ENCODE results near the gene ITGBL1. TPM values are rescaled to one million over a fixed set of nuclear protein-coding genes. Genes with fewer than 3 reads are reported as not detected.
"Not testable (repeated sequence)": the region's sequence is repeated elsewhere in the genome, so short reads cannot be mapped to it uniquely, and the experiment has no call there.

The ITGBL1 gene
- total RNA-seq, 2 experiments from 2014 or later, result not detected

DNA sequence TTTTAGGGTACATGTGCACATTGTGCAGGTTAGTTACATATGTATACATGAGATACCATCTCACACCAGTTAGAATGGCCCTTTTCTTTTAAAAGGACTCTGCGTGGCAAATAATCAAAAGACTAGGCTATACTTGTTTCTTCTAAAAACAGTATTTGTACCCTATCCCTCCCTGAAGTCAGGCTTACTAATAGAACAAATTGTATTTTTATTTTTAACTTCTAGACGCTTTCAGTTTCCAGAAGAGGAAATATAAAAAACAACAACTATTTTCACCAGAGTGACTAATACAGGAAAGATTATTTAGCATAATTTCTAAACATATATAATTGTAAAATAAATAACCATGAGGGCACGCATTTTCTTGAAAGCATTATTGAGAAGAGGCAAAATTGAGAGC, 83.6 kb downstream of the ITGBL1 start:
- no peaks in the 10 kb centered on the region for H3K36me3 ChIP-seq (ENCODE audit: insufficient read depth, low read length)
- CTCF ChIA-PET (ENCODE audit: unreplicated experiment), result no interaction called here
- no peak overlapping the region for H3K4me2 ChIP-seq (ENCODE audit: low read length)
- POLR2A ChIA-PET, result no interaction called here
- TF ChIP-seq, protein P1, sequence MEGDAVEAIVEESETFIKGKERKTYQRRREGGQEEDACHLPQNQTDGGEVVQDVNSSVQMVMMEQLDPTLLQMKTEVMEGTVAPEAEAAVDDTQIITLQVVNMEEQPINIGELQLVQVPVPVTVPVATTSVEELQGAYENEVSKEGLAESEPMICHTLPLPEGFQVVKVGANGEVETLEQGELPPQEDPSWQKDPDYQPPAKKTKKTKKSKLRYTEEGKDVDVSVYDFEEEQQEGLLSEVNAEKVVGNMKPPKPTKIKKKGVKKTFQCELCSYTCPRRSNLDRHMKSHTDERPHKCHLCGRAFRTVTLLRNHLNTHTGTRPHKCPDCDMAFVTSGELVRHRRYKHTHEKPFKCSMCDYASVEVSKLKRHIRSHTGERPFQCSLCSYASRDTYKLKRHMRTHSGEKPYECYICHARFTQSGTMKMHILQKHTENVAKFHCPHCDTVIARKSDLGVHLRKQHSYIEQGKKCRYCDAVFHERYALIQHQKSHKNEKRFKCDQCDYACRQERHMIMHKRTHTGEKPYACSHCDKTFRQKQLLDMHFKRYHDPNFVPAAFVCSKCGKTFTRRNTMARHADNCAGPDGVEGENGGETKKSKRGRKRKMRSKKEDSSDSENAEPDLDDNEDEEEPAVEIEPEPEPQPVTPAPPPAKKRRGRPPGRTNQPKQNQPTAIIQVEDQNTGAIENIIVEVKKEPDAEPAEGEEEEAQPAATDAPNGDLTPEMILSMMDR (conservative IDR thresholded peaks at IDR 0.05; ENCODE audit: low read length), result no peak
- TF ChIP-seq EZH2phosphoT487 (IDR thresholded peaks at IDR 0.05; ENCODE audit: borderline replicate concordance, low read depth, low read length), result no peak
- H4K20me1 ChIP-seq (ENCODE audit: insufficient read depth, low read length), result no peaks in the 10 kb centered on the region
- no peaks in the 10 kb centered on the region for H3K9me3 ChIP-seq (ENCODE audit: low read length)
- no peak overlapping the region for H3K27ac ChIP-seq (ENCODE audit: low read depth, low read length, poor library complexity, severe bottlenecking)
- intact Hi-C loops (cut with micrococcal nuclease; ENCODE audit: unreplicated experiment), result no loop called here
- H3K79me2 ChIP-seq (ENCODE audit: insufficient read depth, low read depth, low read length), result no peaks in the 10 kb centered on the region
- no peaks in the 10 kb centered on the region for H3K9me2 ChIP-seq (ENCODE audit: insufficient read depth, low read length)
- DNase-seq (ENCODE audit: low spot score), result no peak
- no peak overlapping the region for H3K4me3 ChIP-seq (ENCODE audit: low read depth, low read length, poor library complexity, severe bottlenecking)
- BruUV-seq (replicated peaks), result no TSS peak
- H2AFZ ChIP-seq (ENCODE audit: low read length), result no peak overlapping the region
- no peaks in the 10 kb centered on the region for H3K4me1 ChIP-seq (ENCODE audit: insufficient read depth, low read length, poor library complexity, severe bottlenecking)

GRCh38 chr13:101544544-101544943, 92.1 kb downstream of the ITGBL1 start:
- H2AFZ ChIP-seq (ENCODE audit: low read length); BruUV-seq (replicated peaks); H3K4me3 ChIP-seq (ENCODE audit: low read depth, low read length, poor library complexity, severe bottlenecking); H3K4me2 ChIP-seq (ENCODE audit: low read length); H3K4me1 ChIP-seq (ENCODE audit: insufficient read depth, low read length, poor library complexity, severe bottlenecking); POLR2A ChIA-PET; H3K9me2 ChIP-seq (ENCODE audit: insufficient read depth, low read length); intact Hi-C loops (cut with micrococcal nuclease; ENCODE audit: unreplicated experiment); H3K36me3 ChIP-seq (ENCODE audit: insufficient read depth, low read length); H4K20me1 ChIP-seq (ENCODE audit: insufficient read depth, low read length); H3K27ac ChIP-seq (ENCODE audit: low read depth, low read length, poor library complexity, severe bottlenecking); H3K79me2 ChIP-seq (ENCODE audit: insufficient read depth, low read depth, low read length); CTCF ChIA-PET (ENCODE audit: unreplicated experiment); DNase-seq (ENCODE audit: low spot score); H3K9me3 ChIP-seq (ENCODE audit: low read length): not testable (repeated sequence)

GRCh38 chr13:101544979-101545378, 92.5 kb downstream of the ITGBL1 start:
- intact Hi-C loops (cut with micrococcal nuclease; ENCODE audit: unreplicated experiment), result no loop called here
- Histone ChIP-seq H3K79me2 (ENCODE audit: insufficient read depth, low read depth, low read length) (no peaks in the 10 kb centered on the region), H3K9me2 (ENCODE audit: insufficient read depth, low read length) (no peaks in the 10 kb centered on the region), H3K4me3 (ENCODE audit: low read depth, low read length, poor library complexity, severe bottlenecking) (no peak overlapping the region), H3K36me3 (ENCODE audit: insufficient read depth, low read length) (no peaks in the 10 kb centered on the region), H2AFZ (ENCODE audit: low read length) (no peak overlapping the region), H3K4me1 (ENCODE audit: insufficient read depth, low read length, poor library complexity, severe bottlenecking) (no peaks in the 10 kb centered on the region), H4K20me1 (ENCODE audit: insufficient read depth, low read length) (no peaks in the 10 kb centered on the region), H3K9me3 (ENCODE audit: low read length) (no peaks in the 10 kb centered on the region), H3K27ac (ENCODE audit: low read depth, low read length, poor library complexity, severe bottlenecking) (no peak overlapping the region), H3K4me2 (ENCODE audit: low read length) (no peak overlapping the region)
- ChIA-PET POLR2A (no interaction called here), CTCF (ENCODE audit: unreplicated experiment) (no interaction called here)
- TF ChIP-seq EZH2phosphoT487 (IDR thresholded peaks at IDR 0.05; ENCODE audit: borderline replicate concordance, low read depth, low read length), result no peak
- TF ChIP-seq, protein P1 (conservative IDR thresholded peaks at IDR 0.05; ENCODE audit: low read length), result no peak
- no peak for DNase-seq (ENCODE audit: low spot score)
- BruUV-seq (replicated peaks), result no TSS peak
